Smooth muscle cell (in vitro differentiated cells): Measurements from ENCODE around the gene TRDMT1. TPM values are rescaled to one million over a fixed set of nuclear protein-coding genes. Genes with fewer than 3 reads are reported as not detected.

Experiments
- DNase-seq: peaks from one replicate; lab custom pipeline; 2025; ENCODE audit not compliant: unreplicated experiment; lab: John Stamatoyannopoulos, UW
- H2AFZ ChIP-seq: fragments of 200-600 bp; sonication (generic); 2 replicates; pipeline ENCODE4 v1.6.0; 2016; ENCODE audit warnings: antibody characterized with exemption, low read depth, mild to moderate bottlenecking
- H3F3A ChIP-seq: fragments of 200-600 bp; sonication (generic); 2 replicates; pipeline ENCODE4 v1.6.0; 2017; ENCODE audit warnings: antibody characterized with exemption, low read depth
- H3K27ac ChIP-seq: fragments of 200-600 bp; sonication (generic); 2 replicates; pipeline ENCODE4 v1.5.1; 2016; ENCODE audit warnings: low read depth, mild to moderate bottlenecking
- H3K27me3 ChIP-seq: fragments of 200-600 bp; sonication (generic); 2 replicates; pipeline ENCODE4 v1.6.1; 2016; ENCODE audit warnings: low read depth, mild to moderate bottlenecking
- H3K36me3 ChIP-seq: fragments of 200-600 bp; sonication (generic); 2 replicates; pipeline ENCODE4 v1.5.1; 2016; ENCODE audit warnings: low read depth
- H3K4me1 ChIP-seq: fragments of 200-600 bp; sonication (generic); 2 replicates; pipeline ENCODE4 v1.5.1; 2016; ENCODE audit warnings: low read depth
- H3K4me2 ChIP-seq: fragments of 200-600 bp; sonication (generic); 2 replicates; pipeline ENCODE4 v1.6.0; 2016; ENCODE audit warnings: mild to moderate bottlenecking
- H3K4me3 ChIP-seq: fragments of 200-600 bp; sonication (generic); 2 replicates; pipeline ENCODE4 v1.5.1; 2016; ENCODE audit warnings: mild to moderate bottlenecking
- H3K79me2 ChIP-seq: fragments of 200-600 bp; sonication (generic); 2 replicates; pipeline ENCODE4 v1.6.0; 2016; ENCODE audit warnings: low read depth, mild to moderate bottlenecking
- H3K9ac ChIP-seq: fragments of 200-600 bp; sonication (generic); 2 replicates; pipeline ENCODE4 v1.6.0; 2016; ENCODE audit warnings: low read depth
- H3K9me3 ChIP-seq: fragments of 200-600 bp; sonication (generic); replicated peaks from 2 replicates; pipeline ENCODE4 v1.5.1; 2016; ENCODE audit warnings: low read depth
- H4K20me1 ChIP-seq: fragments of 200-600 bp; sonication (generic); 2 replicates; pipeline ENCODE4 v1.6.0; 2016; ENCODE audit warnings: low read depth
- CTCF ChIP-seq: fragments of 200-600 bp; sonication (generic); IDR thresholded peaks from 2 replicates; pipeline ENCODE4 v1.5.1; 2017; ENCODE audit warnings: borderline replicate concordance, mild to moderate bottlenecking, antibody characterized with exemption; ENCODE audit not compliant: insufficient read depth, poor library complexity, severe bottlenecking
- WGBS: methylation state at CpG from one replicate; pipeline ENCODE4 v1.1.7; 2016; ENCODE audit warnings: low lambda C conversion rate; 5-methylcytosine and 5-hydroxymethylcytosine counted together
- polyA plus RNA-seq: library from polyadenylated mRNA; unstranded; fragments of >200 nt; fragmentation: Nextera tagmentation; extraction: Ambion mirVana; gene quantifications from 2 replicates; pipeline ENCODE4 v1.2.1, GENCODE V29; 2016
- total RNA-seq: library from RNA; depleted of rRNA; stranded (reverse); fragments of >200 nt; gene quantifications from 2 replicates; pipeline ENCODE4 v1.2.3, GENCODE V29; 2014

TRDMT1 gene
- total and polyA plus RNA-seq, 2 experiments from 2014 or later, result 2.5 to 7.3 TPM

- no peak overlapping the region for H3K9ac ChIP-seq
- H3K9me3 ChIP-seq, result no peaks in the 10 kb centered on the region
- H3K4me2 ChIP-seq, result no peak overlapping the region
- no peak overlapping the region for H3K27ac ChIP-seq
- 93% methylated on average over 5 of the region's 5 CpGs for WGBS
- no peak overlapping the region for H3K4me3 ChIP-seq
- no peaks in the 10 kb centered on the region for H4K20me1 ChIP-seq
- peaks cover 4% of the 10 kb centered on the region for H3K4me1 ChIP-seq
- no peak overlapping the region for H2AFZ ChIP-seq
- no peaks in the 10 kb centered on the region for H3K27me3 ChIP-seq
- H3K79me2 ChIP-seq, result no peaks in the 10 kb centered on the region
- H3F3A ChIP-seq, result no peaks in the 10 kb centered on the region
- no peak for DNase-seq
- TF ChIP-seq CTCF, result no peak
- H3K36me3 ChIP-seq, result no peaks in the 10 kb centered on the region
Measured at GRCh38 chr10:17125206-17125893, 76.1 kb downstream of the TRDMT1 start.

GRCh38 chr10:17123961-17124360 is 77.5 kb downstream of the TRDMT1 start:
- no peak for TF ChIP-seq CTCF
- H3F3A ChIP-seq, result no peaks in the 10 kb centered on the region
- H3K4me1 ChIP-seq, result peaks cover 4% of the 10 kb centered on the region
- H3K79me2 ChIP-seq, result no peaks in the 10 kb centered on the region
- 75% methylated on average over 3 of the region's 3 CpGs for WGBS
- no peak overlapping the region for H2AFZ ChIP-seq
- no peak overlapping the region for H3K4me3 ChIP-seq
- no peak overlapping the region for H3K9ac ChIP-seq
- no peak for DNase-seq
- peak overlapping the region; percentile 18 for H3K27ac ChIP-seq
- H3K36me3 ChIP-seq, result no peaks in the 10 kb centered on the region
- H3K4me2 ChIP-seq, result no peak overlapping the region
- H3K27me3 ChIP-seq, result no peaks in the 10 kb centered on the region
- H3K9me3 ChIP-seq, result no peaks in the 10 kb centered on the region
- H4K20me1 ChIP-seq, result no peaks in the 10 kb centered on the region

GRCh38 chr10:17122726-17123661 is 78.5 kb downstream of the TRDMT1 start:
- H3K27ac ChIP-seq, result peak overlapping the region; percentile 18
- peak overlapping the region; percentile 5 for H3K4me2 ChIP-seq
- no peaks in the 10 kb centered on the region for H3K36me3 ChIP-seq
- H3K79me2 ChIP-seq, result no peaks in the 10 kb centered on the region
- H3K9ac ChIP-seq, result no peak overlapping the region
- H2AFZ ChIP-seq, result no peak overlapping the region
- H3K4me1 ChIP-seq, result peaks cover 4% of the 10 kb centered on the region
- TF ChIP-seq CTCF, result no peak
- no peak overlapping the region for H3K4me3 ChIP-seq
- no peaks in the 10 kb centered on the region for H4K20me1 ChIP-seq
- H3K9me3 ChIP-seq, result no peaks in the 10 kb centered on the region
- 77% methylated on average over 5 of the region's 5 CpGs for WGBS
- H3K27me3 ChIP-seq, result no peaks in the 10 kb centered on the region
- H3F3A ChIP-seq, result no peaks in the 10 kb centered on the region
- no peak for DNase-seq
